Activated CD8-positive, alpha-beta memory T cell treated with anti-CD3 and anti-CD28 coated beads, Interleukin-2, amount 50 U/mL, for 48 hours (primary cell): ENCODE results near the gene KLK12.

Experiments
- DNase-seq: peaks from one replicate; pipeline ENCODE4 v3.0.0-alpha.2; 2020

Gene KLK12

GRCh38 chr19:50979758-50980157, 55.0 kb downstream of the KLK12 start:
- DNase-seq, result no peak
